HG03280 (cell line): ENCODE measurements around the gene NOS1AP.
"Not testable (repeated sequence)": the region's sequence is repeated elsewhere in the genome, so short reads cannot be mapped to it uniquely, and the experiment has no call there.

Source experiments
- ATAC-seq: cut with Tn5 transposase; IDR thresholded peaks from one replicate; pipeline ENCODE4 v1.9.1; 2021; ENCODE audit warnings: mild to moderate bottlenecking, moderate library complexity; ENCODE audit not compliant: unreplicated experiment

The NOS1AP gene

GRCh38 chr1:162069334-162070093 lies at the start of gene NOS1AP:
NOS1AP (plus strand) TSS chr1:162069691; CDS start chr1:162070178, 487 bp downstream.
- peak; percentile 98 for ATAC-seq

DNA sequence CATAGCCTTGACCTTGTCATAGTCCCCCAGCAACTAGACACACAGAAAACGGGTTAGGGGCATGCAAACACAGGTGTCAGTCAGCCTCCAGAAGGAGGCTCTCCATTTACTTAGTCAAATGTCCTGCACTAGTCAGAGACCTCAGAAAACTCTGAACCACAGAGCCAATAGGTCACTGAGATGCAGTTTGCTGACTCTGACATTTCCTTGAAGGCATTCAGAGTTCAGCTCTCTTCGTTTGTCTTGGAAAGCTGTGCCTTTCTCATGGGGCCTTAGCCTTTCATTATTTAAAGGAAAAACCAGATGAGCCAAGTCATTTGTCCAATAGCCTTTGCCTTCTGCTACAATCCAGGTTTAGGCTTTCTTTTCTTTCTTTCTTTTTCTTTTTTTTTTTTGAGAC lies 49.3 kb upstream of the NOS1AP start:
- no peak for ATAC-seq

GRCh38 chr1:162021124-162021523 lies 48.4 kb upstream of the NOS1AP start:
- ATAC-seq = no peak

DNA sequence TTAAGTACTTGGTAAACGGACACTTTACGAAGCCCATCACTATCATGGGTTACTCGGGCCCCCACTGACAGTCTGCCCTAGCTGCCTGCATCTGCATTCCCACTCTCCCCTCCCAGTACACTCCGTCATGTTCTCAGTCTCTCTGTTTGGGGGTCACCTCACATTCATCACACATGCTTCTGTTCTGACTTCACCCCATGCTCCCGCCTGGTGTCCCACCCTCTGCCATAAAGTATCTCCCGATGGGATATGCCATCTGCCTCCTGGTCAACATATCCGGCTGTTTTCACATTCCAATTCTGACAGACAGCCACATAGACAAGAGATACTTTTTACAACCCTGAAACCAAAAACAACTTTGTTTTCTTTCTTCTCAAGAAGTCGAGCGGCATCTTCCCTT lies 46.9 kb upstream of the NOS1AP start:
- no peak for ATAC-seq

DNA sequence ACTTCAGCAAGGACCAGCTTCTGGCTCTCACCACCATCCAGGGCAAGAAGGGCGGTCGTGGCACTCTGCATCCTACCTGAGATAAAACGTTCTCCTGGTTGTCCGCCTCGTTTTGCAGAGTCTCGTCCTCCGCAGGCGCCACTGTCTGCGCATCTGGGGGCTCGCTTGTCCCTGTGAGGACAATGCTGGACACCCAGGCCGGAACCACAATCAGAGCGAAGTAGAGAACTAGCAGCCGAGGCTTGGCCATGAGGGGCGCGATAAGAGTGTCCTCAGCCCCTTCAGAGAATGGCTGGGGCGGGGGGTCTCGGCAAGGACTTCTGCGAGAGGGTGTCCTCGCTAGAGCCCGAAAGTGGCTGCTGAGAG lies 46.3 kb upstream of the NOS1AP start:
- ATAC-seq = no peak

DNA sequence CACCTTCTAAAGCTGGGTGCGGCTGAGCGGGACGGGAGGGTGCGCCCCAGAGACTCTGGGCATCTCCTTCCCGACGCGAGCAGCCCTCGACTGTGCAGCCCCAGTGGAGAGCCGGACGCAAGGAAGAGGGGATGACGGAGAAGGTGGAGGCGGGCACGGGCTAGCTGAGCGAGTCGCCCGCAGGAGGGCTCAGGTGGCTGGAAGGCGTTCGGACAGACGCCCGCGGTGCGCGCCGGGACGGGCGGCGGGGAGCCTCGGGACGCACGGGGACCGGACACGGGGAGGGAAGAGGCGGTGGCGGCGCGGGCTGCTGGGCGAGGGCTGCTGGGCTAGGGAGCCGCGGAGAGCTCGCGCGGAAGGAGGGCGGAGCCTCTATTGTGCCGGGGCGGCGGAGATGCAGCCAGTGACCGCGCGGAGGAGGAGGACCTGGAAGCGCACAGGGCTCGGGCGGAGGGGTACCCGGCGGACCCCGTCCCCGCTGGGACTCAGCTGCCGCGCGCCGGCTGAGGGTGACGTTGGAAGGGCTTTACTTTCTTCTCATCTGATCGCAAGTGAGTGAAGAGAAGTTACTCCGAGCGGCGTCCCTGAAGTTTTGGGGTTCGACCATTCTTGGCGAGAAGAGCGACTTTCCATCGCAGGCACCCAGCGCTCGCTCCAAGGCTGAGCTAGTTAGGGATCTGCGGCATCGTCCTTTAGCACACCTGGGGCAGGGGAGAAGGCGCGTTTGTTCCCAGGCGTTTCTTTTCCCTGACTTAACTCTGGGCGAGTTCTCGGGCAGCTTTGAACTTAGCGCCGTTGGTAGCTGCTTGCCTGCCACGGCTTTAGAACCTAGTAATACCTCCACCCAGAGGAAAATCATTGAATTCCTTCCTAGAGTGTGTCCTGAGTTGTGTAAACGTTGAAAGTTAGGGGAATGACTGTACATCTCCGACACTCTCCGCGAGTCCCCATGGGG lies 45.7 kb upstream of the NOS1AP start, which contains the start of gene OLFML2B:
Gene OLFML2B (minus strand): TSS at position 323 of the 955 bp plus-strand sequence. CDS start 439 bp downstream, outside the sequence.
- ATAC-seq = no peak

DNA sequence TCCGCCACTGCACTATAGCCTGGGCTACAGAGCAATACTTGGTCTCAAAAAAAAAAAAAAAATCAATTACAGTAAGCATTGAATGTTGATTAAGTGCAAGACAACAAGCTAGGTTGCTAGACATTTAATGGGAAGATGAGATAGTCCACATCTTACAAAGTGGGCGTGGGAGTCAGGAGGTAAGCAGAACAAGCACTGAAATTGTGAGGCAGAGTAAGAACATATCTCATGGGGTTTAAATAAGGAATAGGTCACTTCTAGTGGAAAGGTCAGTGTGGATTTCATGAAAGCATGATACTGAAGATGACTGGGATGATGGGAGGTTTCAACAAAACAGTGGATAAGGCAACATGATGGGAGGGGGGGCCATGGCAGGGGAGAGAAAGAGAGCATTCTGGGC lies 44.0 kb upstream of the NOS1AP start:
- ATAC-seq = no peak

- ATAC-seq = no peak
These were observed 42.6 kb upstream of the NOS1AP start for GRCh38 chr1:162026881-162027280.

DNA sequence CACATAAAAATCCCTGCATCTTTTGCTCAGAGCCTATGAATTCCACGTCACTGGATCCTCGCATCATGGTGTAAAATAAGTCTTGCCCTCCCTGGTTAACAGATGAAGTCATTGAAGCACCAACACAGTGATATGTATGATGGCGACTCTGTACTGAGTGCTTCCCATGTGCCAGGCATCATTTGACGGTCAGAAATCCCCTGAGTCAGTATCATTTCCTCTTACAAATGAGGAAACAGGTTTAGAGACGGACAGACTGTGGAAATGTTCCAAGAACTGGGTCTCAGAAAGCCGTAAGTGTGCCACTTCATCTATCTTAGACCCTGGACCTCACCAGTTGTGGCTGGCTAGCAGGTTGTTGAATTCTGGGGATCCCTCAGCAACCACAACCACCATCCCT lies 40.8 kb upstream of the NOS1AP start:
- no peak for ATAC-seq

DNA sequence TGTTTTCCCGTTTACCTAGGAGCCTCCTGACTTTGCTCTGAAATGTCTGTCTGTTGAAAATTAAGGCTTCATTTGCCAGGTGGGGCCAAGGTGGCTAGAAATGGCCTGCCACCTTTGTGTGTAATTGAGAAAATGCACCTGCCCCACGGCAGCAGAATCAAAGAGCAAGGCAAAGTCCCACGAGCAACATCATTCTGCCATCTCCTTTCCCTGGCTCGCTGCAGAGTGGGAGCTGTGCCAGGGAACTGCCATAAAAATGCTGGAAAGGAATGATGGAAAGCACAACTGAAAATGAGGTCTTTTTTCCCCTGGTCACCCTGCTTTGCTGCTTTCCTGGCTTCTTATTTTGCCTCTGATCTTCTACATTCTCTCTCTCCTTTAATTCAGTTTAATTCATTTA lies 40.3 kb upstream of the NOS1AP start:
- ATAC-seq = no peak

GRCh38 chr1:162030759-162031280 lies 38.7 kb upstream of the NOS1AP start:
- no peak for ATAC-seq

- ATAC-seq = no peak
These were observed 36.1 kb upstream of the NOS1AP start for GRCh38 chr1:162033428-162033827.

DNA sequence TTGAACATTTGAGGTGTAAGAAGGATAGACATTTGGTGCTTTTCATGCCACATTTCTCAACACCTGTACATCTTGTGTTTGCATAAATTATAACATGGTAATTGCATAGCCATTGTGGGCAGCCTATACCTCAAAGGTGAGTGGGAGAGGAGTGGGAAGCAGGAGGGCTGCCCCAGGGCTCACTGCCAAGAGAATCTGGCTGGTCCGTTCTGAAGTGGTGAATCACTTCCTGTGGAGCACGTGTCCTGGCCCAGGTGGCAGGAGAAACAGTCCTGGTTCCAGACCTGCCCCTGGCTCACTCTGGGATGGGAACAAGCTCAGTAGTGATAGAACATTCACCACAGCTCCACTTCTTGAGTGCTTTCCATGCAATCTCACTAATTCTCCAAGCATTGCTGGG lies 34.2 kb upstream of the NOS1AP start:
- ATAC-seq = no peak

DNA sequence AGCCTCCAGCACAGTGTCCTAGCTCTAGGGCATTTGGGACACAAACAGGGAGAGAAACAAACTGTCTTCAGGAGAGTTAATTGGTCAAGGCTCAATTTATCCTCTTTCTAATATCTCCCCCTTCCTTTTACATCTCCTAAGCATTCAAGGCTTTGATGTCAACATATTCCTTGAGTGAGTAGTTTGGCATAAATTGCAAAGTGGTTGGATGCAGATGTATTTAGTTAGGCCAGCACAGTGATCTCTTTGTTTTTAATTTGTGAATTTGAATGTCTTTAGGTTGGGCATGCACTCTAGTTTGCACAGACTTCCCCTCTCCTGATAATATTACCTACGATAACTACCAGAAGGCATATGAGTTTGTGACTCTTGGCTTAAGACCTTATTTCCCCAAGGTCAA lies 33.3 kb upstream of the NOS1AP start:
- ATAC-seq = no peak

- no peak for ATAC-seq
These were observed 30.9 kb upstream of the NOS1AP start for GRCh38 chr1:162038624-162039023.

- ATAC-seq = no peak
These were observed 29.5 kb upstream of the NOS1AP start for GRCh38 chr1:162040001-162040400.

GRCh38 chr1:162040657-162041056 lies 28.8 kb upstream of the NOS1AP start:
- ATAC-seq = no peak

- no peak for ATAC-seq
These were observed 27.1 kb upstream of the NOS1AP start for GRCh38 chr1:162042361-162042760.

GRCh38 chr1:162046921-162047320 lies 22.6 kb upstream of the NOS1AP start:
- no peak for ATAC-seq

DNA sequence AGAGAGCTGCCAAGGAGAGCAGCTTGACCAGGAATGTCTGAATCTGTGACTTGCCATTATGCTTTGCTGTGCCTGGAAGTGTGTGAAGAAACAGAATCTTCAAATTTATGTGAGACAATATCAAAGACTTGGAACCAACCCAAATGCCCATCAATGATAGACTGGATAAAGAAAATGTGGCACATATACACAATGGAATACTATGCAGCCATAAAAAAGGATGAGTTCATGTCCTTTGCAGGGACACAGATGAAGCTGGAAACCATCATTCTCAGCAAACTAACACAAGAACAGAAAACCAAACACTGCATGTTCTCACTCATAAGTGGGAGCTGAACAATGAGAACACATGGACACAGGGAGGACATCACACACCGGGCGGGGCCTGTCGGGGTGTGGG lies 15.5 kb upstream of the NOS1AP start:
- ATAC-seq = not testable (repeated sequence)

DNA sequence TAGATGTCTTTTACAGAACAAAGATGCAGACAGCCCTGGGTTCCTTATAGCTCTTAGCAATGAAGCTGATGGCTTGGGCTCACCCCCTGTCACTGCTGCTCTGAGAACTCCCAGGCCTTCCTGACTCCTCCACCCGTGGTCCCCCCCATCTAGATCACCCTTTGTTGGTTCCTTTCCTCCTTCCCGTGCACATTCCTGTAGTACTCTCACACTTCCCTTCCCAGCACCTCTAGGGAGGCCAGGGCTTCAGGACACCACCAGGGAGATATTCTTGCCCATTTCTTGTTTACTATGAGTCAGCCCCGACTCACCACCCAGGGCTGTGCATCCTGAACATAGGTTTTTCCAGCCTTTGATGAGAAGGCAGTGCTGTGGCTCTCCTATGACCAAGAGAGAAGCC lies 14.4 kb upstream of the NOS1AP start:
- ATAC-seq = no peak

DNA sequence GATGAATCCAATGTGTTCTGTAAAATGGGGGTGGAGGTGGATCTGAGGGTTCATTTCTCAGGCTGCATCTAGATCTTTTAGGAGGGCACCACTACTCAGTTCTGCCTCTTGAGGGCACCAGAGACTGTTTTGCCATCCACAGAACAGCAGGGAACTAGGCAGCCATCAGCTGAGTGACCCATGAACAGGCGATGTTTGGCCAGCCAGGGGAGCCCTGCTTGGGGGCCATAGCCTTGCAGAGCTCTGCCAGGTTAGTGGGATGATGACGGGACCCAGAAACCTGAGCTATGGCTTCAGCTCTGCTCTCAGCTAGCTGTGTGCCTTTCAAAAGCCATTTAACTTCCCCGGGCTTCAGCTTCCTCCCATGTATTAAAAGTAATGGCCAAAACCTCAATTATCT lies 13.4 kb upstream of the NOS1AP start:
- ATAC-seq = no peak
